Stimulated activated CD4-positive, alpha-beta T cell treated with anti-CD3 and anti-CD28 coated beads, TNF-alpha, amount 100 ng/mL, for 4 hours (primary cell): ENCODE measurements around the gene VWDE.
"Not testable (repeated sequence)": the region's sequence is repeated elsewhere in the genome, so short reads cannot be mapped to it uniquely, and the experiment has no call there.

Source experiments
- DNase-seq, 3 experiments: peaks; one replicate each; pipeline ENCODE4 v3.0.0-alpha.2; 2020; ENCODE audit warnings: low read depth in 3 of 3

The VWDE gene

DNA sequence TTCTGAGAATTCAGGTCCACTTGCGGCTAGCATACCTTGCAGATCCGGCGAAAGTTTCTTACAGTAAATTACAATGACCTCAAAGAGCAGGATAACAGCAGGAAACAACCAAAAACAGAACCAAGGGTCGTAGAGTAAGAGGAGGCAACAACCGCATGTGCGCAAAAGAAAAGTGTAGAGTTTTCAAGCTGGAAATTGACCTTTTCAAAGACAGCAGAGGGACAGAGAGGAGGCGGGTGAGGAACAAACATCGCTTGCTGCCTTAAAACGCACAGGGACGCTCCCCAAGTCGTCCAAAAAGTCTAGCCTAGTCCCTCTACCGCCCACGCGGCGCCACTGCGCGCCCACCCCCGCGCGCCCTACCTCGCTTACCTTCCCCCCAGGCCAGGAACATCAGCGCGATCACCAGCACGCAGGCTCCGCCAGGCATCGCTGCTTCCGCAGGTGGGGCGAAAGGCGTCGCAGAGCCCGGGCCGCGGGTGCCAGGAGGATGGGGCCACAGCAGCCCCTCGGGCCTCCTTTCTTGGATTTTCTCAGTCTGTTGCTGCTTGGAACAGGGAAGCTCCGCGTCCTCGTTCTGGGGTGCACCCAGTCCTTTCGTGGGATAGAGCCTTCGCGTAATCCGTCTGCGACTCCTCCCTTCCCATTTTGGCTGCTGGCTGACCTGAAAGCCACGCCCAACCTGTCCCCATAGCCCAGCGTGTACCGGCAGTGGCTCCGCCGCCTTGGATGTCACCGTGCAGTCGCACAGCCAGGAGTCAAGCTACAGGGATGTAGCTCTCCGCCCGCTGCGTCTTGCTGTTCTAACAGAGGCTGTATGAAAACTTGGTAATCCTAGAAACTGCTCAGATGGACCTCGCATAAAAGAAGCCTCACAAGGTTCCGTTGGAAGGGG lies at the start of gene VWDE:
Gene VWDE (minus strand): TSS at position 579 of the 895 bp plus-strand sequence. CDS start 149 bp downstream, at position 430.
- peak; percentile 10 to 41 (median 35) for DNase-seq

DNA sequence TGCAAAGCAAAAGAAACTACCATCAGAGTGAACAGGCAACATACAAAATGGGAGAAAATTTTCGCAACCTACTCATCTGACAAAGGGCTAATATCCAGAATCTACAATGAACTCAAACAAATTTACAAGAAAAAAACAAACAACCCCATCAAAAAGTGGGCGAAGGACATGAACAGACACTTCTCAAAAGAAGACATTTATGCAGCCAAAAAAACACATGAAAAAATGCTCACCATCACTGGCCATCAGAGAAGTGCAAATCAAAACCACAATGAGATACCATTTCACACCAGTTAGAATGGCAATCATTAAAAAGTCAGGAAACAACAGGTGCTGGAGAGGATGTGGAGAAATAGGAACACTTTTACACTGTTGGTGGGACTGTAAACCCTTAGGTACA lies 49.5 kb upstream of the VWDE start:
- DNase-seq: not testable (repeated sequence)

DNA sequence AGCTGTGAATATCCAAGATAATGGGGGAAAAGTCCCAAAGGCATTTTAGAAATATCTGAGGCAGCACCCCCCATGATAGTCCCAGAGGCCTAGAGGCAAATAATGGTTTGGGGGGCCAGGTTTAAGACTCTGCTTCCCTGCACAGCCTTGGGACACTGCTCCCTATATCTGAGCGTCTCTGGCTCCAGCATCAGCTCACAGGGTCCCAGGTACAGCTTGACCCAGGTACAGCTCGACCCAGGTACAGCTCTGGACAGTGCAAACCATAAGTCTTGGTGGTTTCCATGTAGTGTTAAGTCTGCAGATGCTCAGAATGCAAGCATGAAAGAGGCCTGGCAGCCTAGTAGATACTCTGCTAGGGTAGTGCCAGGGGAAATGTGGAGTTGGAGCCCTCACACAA lies 47.0 kb upstream of the VWDE start:
- no peak for DNase-seq

GRCh38 chr7:12444785-12445184 lies 41.1 kb upstream of the VWDE start:
- no peak for DNase-seq

GRCh38 chr7:12440229-12440628 lies 36.6 kb upstream of the VWDE start:
- no peak for DNase-seq

DNA sequence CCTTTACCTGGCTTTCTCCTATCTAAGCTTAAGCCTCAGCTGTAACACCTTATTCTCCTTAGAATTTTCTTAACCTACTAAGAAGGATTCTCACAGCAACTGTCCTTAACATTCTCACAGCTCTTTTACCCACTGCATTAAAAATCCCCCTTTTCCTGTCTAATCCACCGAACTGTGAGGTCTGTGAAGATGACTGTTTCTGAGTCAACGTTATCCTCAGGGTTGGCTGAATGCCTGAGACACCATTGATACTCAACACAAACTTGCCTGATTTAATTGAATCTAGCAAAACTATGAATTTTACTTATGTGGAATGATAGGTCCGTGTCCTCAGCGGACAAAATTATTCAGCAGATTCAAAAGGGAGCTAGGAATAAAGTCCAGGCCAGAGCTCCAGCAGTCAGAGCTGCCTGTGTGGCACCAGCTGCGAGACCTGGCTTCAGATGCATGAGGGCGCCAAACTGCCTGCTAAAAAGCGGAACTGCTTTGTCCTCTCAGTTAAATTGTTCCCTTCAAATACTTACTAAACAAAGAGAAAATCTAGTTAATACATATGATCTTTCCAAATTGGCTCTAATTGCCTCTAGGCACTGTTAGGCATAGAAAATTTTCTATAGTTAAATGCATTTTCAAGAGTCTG lies 33.4 kb upstream of the VWDE start:
- no peak for DNase-seq

- no peak for DNase-seq
These were observed 32.5 kb upstream of the VWDE start for GRCh38 chr7:12436126-12436525.

- no peak for DNase-seq
These were observed 30.5 kb upstream of the VWDE start for GRCh38 chr7:12434012-12434642.

- no peak for DNase-seq
These were observed 28.4 kb upstream of the VWDE start for GRCh38 chr7:12431886-12432556.

- no peak for DNase-seq
These were observed 21.6 kb upstream of the VWDE start for GRCh38 chr7:12425311-12425710.

- no peak for DNase-seq
These were observed 20.5 kb upstream of the VWDE start for GRCh38 chr7:12423997-12424745.

DNA sequence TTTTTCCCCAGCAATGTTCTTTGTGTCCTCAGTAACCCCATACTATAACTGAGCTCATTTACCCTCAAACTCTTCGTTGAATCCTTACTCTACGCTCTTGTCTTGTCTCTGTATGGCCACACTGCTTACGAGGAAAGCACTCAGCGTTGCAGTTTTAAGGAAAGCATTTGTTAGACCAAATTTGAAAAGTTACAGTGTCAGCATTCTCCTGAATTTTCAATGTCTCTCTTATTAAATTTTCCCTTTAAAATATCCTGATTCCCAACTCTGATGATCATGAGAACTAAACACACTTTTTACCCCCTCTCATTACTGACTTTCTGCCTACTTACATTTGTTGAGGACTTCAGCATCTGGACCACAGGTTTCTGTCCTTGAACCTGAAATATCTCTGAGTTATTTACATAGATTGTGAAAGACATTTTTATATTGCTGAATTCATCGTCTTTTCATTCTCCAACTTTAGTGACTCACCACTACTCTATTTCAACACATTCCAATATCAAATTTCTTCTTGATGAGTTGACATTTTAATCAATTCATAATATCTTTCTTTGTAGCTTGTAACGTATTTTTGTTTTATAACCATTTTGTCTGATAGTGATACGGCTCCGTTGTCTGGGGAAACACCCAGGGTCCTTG lies 19.8 kb upstream of the VWDE start:
- no peak for DNase-seq

- no peak for DNase-seq
These were observed 19.1 kb upstream of the VWDE start for GRCh38 chr7:12422554-12423320.

GRCh38 chr7:12418452-12418851 lies 14.8 kb upstream of the VWDE start:
- no peak for DNase-seq

DNA sequence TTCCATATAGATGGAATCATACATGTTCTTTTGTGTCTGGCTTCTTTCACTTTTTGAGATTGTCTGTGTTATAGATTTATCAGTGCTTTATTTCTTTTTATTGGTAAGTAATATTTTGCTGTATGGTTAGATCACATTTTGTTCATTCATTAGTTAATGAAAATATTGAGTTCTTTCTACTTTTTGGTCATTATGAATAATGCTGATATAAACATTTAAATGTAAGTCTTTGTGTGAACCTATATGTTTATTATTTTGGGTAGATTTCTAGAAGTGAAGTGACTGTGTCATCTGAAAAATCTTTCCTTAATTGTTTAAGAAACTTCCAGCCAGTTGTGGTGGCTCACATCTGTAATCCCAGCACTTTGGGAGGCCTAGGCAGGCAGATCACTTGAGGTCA lies 11.4 kb upstream of the VWDE start:
- no peak for DNase-seq

DNA sequence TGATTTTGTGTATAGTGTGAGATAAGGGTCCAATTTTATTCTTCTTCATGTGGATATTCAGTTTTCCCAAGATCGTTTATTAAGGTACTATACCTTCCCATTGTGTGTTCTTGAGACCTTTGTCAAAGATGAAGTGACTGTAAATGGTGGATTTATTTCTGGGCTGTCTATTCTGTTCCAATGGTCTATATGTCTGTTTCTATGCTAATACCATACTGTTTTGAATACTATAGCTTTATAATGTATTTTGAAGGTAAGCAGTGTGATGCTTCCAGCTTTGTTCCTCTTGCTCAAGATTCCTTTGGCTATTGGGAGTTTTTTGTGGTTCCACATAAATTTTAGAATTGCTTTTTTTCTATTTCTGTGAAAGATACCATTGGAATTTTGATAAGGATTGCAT lies 8.7 kb upstream of the VWDE start:
- DNase-seq: no peak

GRCh38 chr7:12410523-12410922 lies 6.9 kb upstream of the VWDE start:
- DNase-seq: no peak

- no peak for DNase-seq
These were observed 5.5 kb upstream of the VWDE start for GRCh38 chr7:12409097-12409711.

DNA sequence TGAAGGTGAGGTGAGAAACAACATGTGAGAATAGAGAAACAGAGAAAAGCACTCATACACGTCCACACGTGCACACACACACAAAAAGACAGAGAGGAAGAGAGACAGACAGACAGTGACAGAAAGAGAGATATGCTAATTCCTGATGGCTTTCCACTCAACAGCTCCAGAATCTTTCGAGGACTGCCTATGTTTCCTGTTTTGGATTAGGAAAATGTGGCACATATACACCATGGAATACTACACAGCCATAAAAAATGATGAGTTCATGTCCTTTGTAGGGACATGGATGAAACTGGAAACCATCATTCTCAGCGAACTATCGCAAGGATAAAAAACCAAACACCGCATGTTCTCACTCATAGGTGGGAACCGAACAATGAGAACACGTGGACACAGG lies 4.0 kb upstream of the VWDE start:
- DNase-seq: not testable (repeated sequence)

- no peak for DNase-seq
These were observed 1.3 kb downstream of the VWDE start for GRCh38 chr7:12402365-12402725.
